PFSK-1 (cell line): ENCODE data around the gene ANKRD10.

ENCODE experiments used
- POLR2AphosphoS5 ChIP-seq: IDR thresholded peaks from 2 replicates; pipeline ENCODE4 v1.6.1; 2012; ENCODE audit warnings: low read depth, mild to moderate bottlenecking, control low read depth, low read length, moderate library complexity
- SIN3A ChIP-seq: IDR thresholded peaks from 2 replicates; pipeline ENCODE4 v1.6.1; 2012; ENCODE audit warnings: mild to moderate bottlenecking, low read length, moderate library complexity, borderline replicate concordance; ENCODE audit not compliant: insufficient read depth
- TAF1 ChIP-seq: IDR thresholded peaks from 2 replicates; pipeline ENCODE4 v1.6.1; 2012; ENCODE audit warnings: low read length, control low read depth, borderline replicate concordance; ENCODE audit not compliant: insufficient read depth

- TF ChIP-seq SIN3A (no peak), POLR2AphosphoS5 (no peak), TAF1 (no peak)
These were observed 69.3 kb downstream of the ANKRD10 start for GRCh38 chr13:110845520-110845919.
